Uterus (tissue), 4 donors: ENCODE data around the gene CRABP1. TPM values are rescaled to one million over a fixed set of nuclear protein-coding genes. Genes with fewer than 3 reads are reported as not detected.

Source experiments
- DNase-seq, 2 donors: peaks; one replicate each; pipeline ENCODE4 v3.0.0-alpha.2; 2019 to 2020
- H3K27ac ChIP-seq, 2 donors: fragments of 200-600 bp; sonication (generic); 1 replicate in 1 of 2; 2 replicates in 1 of 2; pipeline ENCODE4 v1.5.1; 2016 to 2018
- H3K27me3 ChIP-seq, 2 donors: fragments of 200-600 bp; sonication (generic); one replicate each; pipeline ENCODE4 v1.5.1; 2018 to 2019; ENCODE audit warnings: control low read depth in 1 of 2
- H3K36me3 ChIP-seq, 2 donors: fragments of 200-600 bp; sonication (generic); one replicate each; pipeline ENCODE4 v1.5.1; 2019; ENCODE audit warnings: control low read depth in 1 of 2
- H3K4me1 ChIP-seq, 2 donors: fragments of 200-600 bp; sonication (generic); one replicate each; pipeline ENCODE4 v1.5.1; 2018 to 2019; ENCODE audit warnings: control low read depth in 1 of 2
- H3K4me3 ChIP-seq, 2 donors: fragments of 200-600 bp; sonication (generic); 1 replicate in 1 of 2; 2 replicates in 1 of 2; pipeline ENCODE4 v1.5.1; 2018 to 2019; ENCODE audit warnings: mild to moderate bottlenecking in 1 of 2
- H3K9me3 ChIP-seq, 2 donors: fragments of 200-600 bp; sonication (generic); one replicate each; pipeline ENCODE4 v1.5.1; 2019; ENCODE audit warnings: control low read depth in 1 of 2
- CTCF ChIP-seq, 4 experiments: fragments of 200-600 bp in 2 of 4; fragments of 450-650 bp in 2 of 4; sonication (generic) in 2 of 4; IDR thresholded peaks; one replicate each; pipeline ENCODE4 v1.5.1; 2016 to 2019; ENCODE audit warnings: antibody characterized with exemption in 4 of 4, mild to moderate bottlenecking in 2 of 4, moderate library complexity in 1 of 4
- POLR2A ChIP-seq, 2 donors: fragments of 450-650 bp; IDR thresholded peaks; one replicate each; pipeline ENCODE4 v1.6.1; 2016; ENCODE audit warnings: antibody characterized with exemption in 2 of 2, mild to moderate bottlenecking in 1 of 2, moderate library complexity in 1 of 2
- intact Hi-C: fragments of 100-400 bp; cut with DNase I; formaldehyde crosslinking; loops from one replicate; pipeline ENCODE4 v1.15.1; 2023; ENCODE audit warnings: low total_unique reads
- total RNA-seq, 4 donors: library from RNA; depleted of rRNA in 3 of 4; stranded (reverse); fragments of >200 nt in 3 of 4; gene quantifications; one replicate each; pipeline versions ENCODE4 v1.1.0 to v1.2.4, GENCODE V29; 2014 to 2023
- donor health status: DM: yes; HTN: yes; CAD: no.

Gene CRABP1
- total RNA-seq, 4 donors from 2014 or later, result 3.4 TPM; not detected in 3

DNA sequence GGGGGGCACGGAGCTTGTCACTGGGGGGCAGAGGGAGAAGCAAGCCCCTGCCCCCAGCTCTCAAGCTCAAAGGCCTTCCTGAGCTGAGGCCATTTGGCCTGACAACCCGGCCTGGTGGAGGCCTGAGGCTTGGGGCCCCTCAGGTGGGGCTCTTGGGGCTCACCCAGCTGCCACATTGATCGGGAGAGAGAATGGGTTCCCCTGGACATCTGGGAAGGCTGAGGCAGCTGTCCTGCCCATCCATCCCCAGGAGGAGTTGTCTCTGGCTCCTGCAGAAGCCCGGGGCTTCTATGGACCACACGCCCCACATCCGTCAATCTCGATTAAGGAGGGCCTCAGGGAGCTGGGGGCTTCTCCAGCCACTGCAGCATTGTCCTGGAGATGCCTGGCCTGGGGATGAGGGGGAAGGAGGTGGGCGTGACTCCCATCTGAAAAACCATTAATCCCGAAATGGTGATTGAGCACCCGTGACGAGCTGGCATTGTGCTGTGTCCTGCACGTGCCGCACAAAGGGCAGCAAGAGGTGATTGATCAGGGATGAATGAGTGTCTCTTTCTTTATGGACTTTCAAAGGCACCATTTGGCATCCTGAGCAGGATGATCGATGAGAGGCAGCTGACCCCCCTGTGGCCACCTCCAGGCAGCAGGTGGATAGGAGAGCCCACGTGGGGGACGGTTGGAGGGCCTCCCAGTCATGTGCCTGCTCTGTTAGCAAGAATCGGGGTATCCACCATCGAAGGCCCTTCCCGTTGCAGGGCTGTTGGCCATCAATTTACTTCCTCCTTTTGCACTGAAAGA, 17.2 kb upstream of the CRABP1 start:
- DNase-seq, result no peak
- no peaks in the 10 kb centered on the region for H3K4me1 ChIP-seq
- no peaks in the 10 kb centered on the region for H3K9me3 ChIP-seq
- no peaks in the 10 kb centered on the region for H3K27me3 ChIP-seq
- H3K36me3 ChIP-seq, result no peaks in the 10 kb centered on the region
- H3K27ac ChIP-seq, result no peak overlapping the region
- intact Hi-C loops, result no loop called here
- no peak for TF ChIP-seq POLR2A (IDR thresholded peaks at IDR 0.05)
- no peak for TF ChIP-seq CTCF (IDR thresholded peaks at IDR 0.05)
- H3K4me3 ChIP-seq, result no peak overlapping the region

DNA sequence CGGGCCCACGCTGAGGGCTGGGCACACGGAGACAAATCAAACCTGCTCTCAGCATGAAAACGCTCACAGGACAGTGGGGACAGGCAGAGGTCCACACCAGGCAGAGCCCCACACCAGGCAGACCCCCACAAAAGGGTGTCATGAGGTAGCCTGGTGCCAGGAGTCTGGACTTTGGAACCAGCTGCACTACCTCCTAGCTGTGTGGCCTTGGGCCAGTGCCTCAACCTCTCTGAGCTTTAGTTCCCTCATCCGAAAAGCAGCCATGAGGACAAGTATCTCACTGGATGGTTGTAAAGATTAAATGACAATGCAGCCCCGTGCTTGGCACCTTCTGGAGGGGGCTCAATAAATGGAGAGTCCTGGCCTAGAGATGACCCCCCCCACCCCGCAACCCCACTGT, 16.5 kb upstream of the CRABP1 start:
- Histone ChIP-seq H3K27ac (no peak overlapping the region), H3K4me3 (no peak overlapping the region), H3K27me3 (no peaks in the 10 kb centered on the region), H3K9me3 (no peaks in the 10 kb centered on the region), H3K36me3 (no peaks in the 10 kb centered on the region), H3K4me1 (no peaks in the 10 kb centered on the region)
- no peak for TF ChIP-seq CTCF (IDR thresholded peaks at IDR 0.05)
- no peak for TF ChIP-seq POLR2A (IDR thresholded peaks at IDR 0.05)
- intact Hi-C loops, result no loop called here
- DNase-seq, result no peak

DNA sequence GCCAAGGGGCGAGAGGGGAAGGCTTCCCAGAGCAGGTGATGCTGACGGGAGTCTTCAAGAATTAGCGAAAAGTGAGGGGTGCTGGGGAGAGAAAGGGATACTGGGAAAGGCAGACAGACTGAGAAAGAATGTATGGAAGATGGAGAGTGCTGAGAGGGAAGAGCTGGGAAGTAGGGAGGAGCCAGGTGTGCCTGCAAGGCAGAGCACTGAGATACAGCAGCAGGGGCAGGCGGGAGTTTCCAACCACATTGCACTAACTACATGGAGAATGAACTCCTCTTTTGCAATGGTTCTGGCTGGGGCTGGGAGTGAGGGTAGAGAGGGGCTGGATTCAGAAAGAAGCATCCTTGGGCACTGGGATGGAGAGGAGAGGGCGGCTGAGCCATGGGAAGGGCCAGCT, 16.0 kb upstream of the CRABP1 start:
- no peak overlapping the region for H3K27ac ChIP-seq
- H3K4me3 ChIP-seq, result no peak overlapping the region
- no peak for DNase-seq
- no peaks in the 10 kb centered on the region for H3K4me1 ChIP-seq
- no peaks in the 10 kb centered on the region for H3K36me3 ChIP-seq
- TF ChIP-seq POLR2A (IDR thresholded peaks at IDR 0.05) (no peak), CTCF (IDR thresholded peaks at IDR 0.05) (no peak)
- no peaks in the 10 kb centered on the region for H3K27me3 ChIP-seq
- no peaks in the 10 kb centered on the region for H3K9me3 ChIP-seq
- intact Hi-C loops, result no loop called here

- Histone ChIP-seq H3K36me3 (no peaks in the 10 kb centered on the region), H3K27me3 (no peaks in the 10 kb centered on the region), H3K27ac (no peak overlapping the region), H3K4me3 (no peak overlapping the region), H3K4me1 (no peaks in the 10 kb centered on the region), H3K9me3 (no peaks in the 10 kb centered on the region)
- TF ChIP-seq POLR2A (IDR thresholded peaks at IDR 0.05) (no peak), CTCF (IDR thresholded peaks at IDR 0.05) (no peak)
- no peak for DNase-seq
- intact Hi-C loops, result no loop called here
Observed at GRCh38 chr15:78325092-78325843, 14.9 kb upstream of the CRABP1 start.

GRCh38 chr15:78327466-78327865, 12.7 kb upstream of the CRABP1 start:
- Histone ChIP-seq H3K4me3 (no peak overlapping the region), H3K9me3 (no peaks in the 10 kb centered on the region), H3K27me3 (no peaks in the 10 kb centered on the region), H3K4me1 (no peaks in the 10 kb centered on the region), H3K27ac (no peak overlapping the region), H3K36me3 (no peaks in the 10 kb centered on the region)
- intact Hi-C loops, result no loop called here
- no peak for DNase-seq
- TF ChIP-seq POLR2A (IDR thresholded peaks at IDR 0.05), result no peak
- no peak for TF ChIP-seq CTCF (IDR thresholded peaks at IDR 0.05)
